Measurements from ENCODE around the gene CD99.

- no peak for TF ChIP-seq CAMTA2 (CRISPR knock-in tag; conservative IDR thresholded peaks at IDR 0.05)
- TF ChIP-seq CBX8 (IDR thresholded peaks at IDR 0.05; ENCODE audit: borderline replicate concordance, extremely low read depth, low read depth, low read length, poor library complexity, severe bottlenecking) = no peak
- no peak for TF ChIP-seq POLR2AphosphoS5 (IDR thresholded peaks at IDR 0.05; ENCODE audit: control insufficient read depth, insufficient read depth, low read depth, low read length)
- no peak for TF ChIP-seq JUND (IDR thresholded peaks at IDR 0.05; ENCODE audit: borderline replicate concordance, low read depth, low read length)
- TF ChIP-seq JUND (tag; IDR thresholded peaks at IDR 0.05; ENCODE audit: borderline replicate concordance, low read depth, low read length) = no peak
- no peak for TF ChIP-seq CTCF (IDR thresholded peaks at IDR 0.05 in 2 of 3, conservative IDR thresholded peaks at IDR 0.05 in 1 of 3; ENCODE audit: insufficient read depth in 2 of 3, low read depth in 1 of 3, low read length in 3 of 3)
- TF ChIP-seq HLTF (IDR thresholded peaks at IDR 0.05) = no peak
- no peak for TF ChIP-seq YBX1 (IDR thresholded peaks at IDR 0.05)
- TF ChIP-seq POLR2A (conservative IDR thresholded peaks at IDR 0.05) = no peak
- TF ChIP-seq TBL1XR1 (IDR thresholded peaks at IDR 0.05; ENCODE audit: low read length in 2 of 2) = no peak
- TF ChIP-seq HDAC2 (IDR thresholded peaks at IDR 0.05) = no peak
Measured at GRCh38 chrX:2708021-2708420, 16.9 kb downstream of the CD99 start.
